Cerebellar cortex (tissue), 1 donor: ENCODE data around the gene ACAD10.
A peak's percentile ranks its signal among the peaks of the same experiment; 100 is the strongest.
"Not testable (repeated sequence)": the region's sequence is repeated elsewhere in the genome, so short reads cannot be mapped to it uniquely, and the experiment has no call there.

Experiments
- DNase-seq: peaks from one replicate; pipeline ENCODE4 v3.0.0-alpha.2; 2015; ENCODE audit warnings: low spot score

Gene ACAD10

GRCh38 chr12:111685811-111686573 is at the start of gene ACAD10, which contains the start of gene BRAP:
TSS of gene ACAD10 (plus strand) at chr12:111686053. CDS start at chr12:111692710, 6,657 bp downstream.
TSS of gene BRAP (minus strand) at chr12:111685956. CDS start at chr12:111685792, 164 bp downstream.
- DNase-seq, result peak; percentile 92

GRCh38 chr12:111636209-111636945 is 49.5 kb upstream of the ACAD10 start:
- peak; percentile 74 for DNase-seq

- no peak for DNase-seq
Observed at GRCh38 chr12:111638556-111638955, 47.3 kb upstream of the ACAD10 start.

GRCh38 chr12:111640506-111640905 is 45.3 kb upstream of the ACAD10 start:
- DNase-seq, result peak; percentile 70

- no peak for DNase-seq
Observed at GRCh38 chr12:111642681-111643426, 43.0 kb upstream of the ACAD10 start.

GRCh38 chr12:111643427-111643826 is 42.4 kb upstream of the ACAD10 start:
- no peak for DNase-seq

GRCh38 chr12:111645433-111645832 is 40.4 kb upstream of the ACAD10 start:
- no peak for DNase-seq

- DNase-seq, result no peak
Observed at GRCh38 chr12:111650912-111651311, 34.9 kb upstream of the ACAD10 start.

- DNase-seq, result not testable (repeated sequence)
Observed at GRCh38 chr12:111652530-111652929, 33.3 kb upstream of the ACAD10 start.

GRCh38 chr12:111653596-111653995 is 32.3 kb upstream of the ACAD10 start:
- DNase-seq, result no peak

- no peak for DNase-seq
Observed at GRCh38 chr12:111655356-111655755, 30.5 kb upstream of the ACAD10 start.

- peak; percentile 87 for DNase-seq
Observed at GRCh38 chr12:111656016-111656415, 29.8 kb upstream of the ACAD10 start.

- DNase-seq, result no peak
Observed at GRCh38 chr12:111664499-111664898, 21.4 kb upstream of the ACAD10 start.

- DNase-seq, result peak; percentile 25
Observed at GRCh38 chr12:111664961-111665865, 20.6 kb upstream of the ACAD10 start.

- no peak for DNase-seq
Observed at GRCh38 chr12:111672822-111673381, 13.0 kb upstream of the ACAD10 start.

GRCh38 chr12:111673503-111673902 is 12.3 kb upstream of the ACAD10 start:
- DNase-seq, result peak; percentile 22

- DNase-seq, result no peak
Observed at GRCh38 chr12:111677186-111677585, 8.7 kb upstream of the ACAD10 start.

GRCh38 chr12:111684485-111685198 is 1.2 kb upstream of the ACAD10 start:
- DNase-seq, result not testable (repeated sequence)

GRCh38 chr12:111685322-111685810 is 487 bp upstream of the ACAD10 start:
- DNase-seq, result no peak

- DNase-seq, result no peak
Observed at GRCh38 chr12:111686574-111687105, 787 bp downstream of the ACAD10 start.
